Heart left ventricle (tissue), 16 donors: ENCODE results near the gene SPATA21. TPM values are rescaled to one million over a fixed set of nuclear protein-coding genes. Genes with fewer than 3 reads are reported as not detected.

ENCODE experiments used
- ATAC-seq, 4 donors: fragments of 200-7000 bp; cut with Tn5 transposase; one replicate each; pipeline ENCODE4 v1.9.1; 2020 to 2022; ENCODE audit warnings: moderate library complexity in 4 of 4, mild to moderate bottlenecking in 3 of 4, moderate number of reproducible peaks in 1 of 4
- DNase-seq, 5 donors: peaks; one replicate each; pipeline ENCODE4 v3.0.0-alpha.2; 2020
- H3K27ac ChIP-seq, 12 donors: fragments of 200-600 bp; sonication (generic) in 4 of 12; one replicate each; pipeline versions ENCODE4 v1.5.0 to v1.8.0; 2016 to 2022; ENCODE audit warnings: mild to moderate bottlenecking in 2 of 12
- H3K27me3 ChIP-seq, 9 donors: fragments of 200-600 bp; sonication (generic) in 2 of 9; one replicate each; pipeline versions ENCODE4 v1.5.1 to v1.8.0; 2016 to 2022; ENCODE audit warnings: mild to moderate bottlenecking in 3 of 9
- H3K36me3 ChIP-seq, 9 donors: fragments of 200-600 bp; sonication (generic) in 2 of 9; one replicate each; pipeline versions ENCODE4 v1.5.0 to v1.8.0; 2018 to 2022; ENCODE audit warnings: mild to moderate bottlenecking in 2 of 9
- H3K4me1 ChIP-seq, 12 donors: fragments of 200-600 bp; sonication (generic) in 4 of 12; one replicate each; pipeline versions ENCODE4 v1.5.0 to v1.8.0; 2016 to 2022; ENCODE audit warnings: mild to moderate bottlenecking in 3 of 12
- H3K4me3 ChIP-seq, 12 donors: fragments of 200-600 bp; sonication (generic) in 4 of 12; one replicate each; pipeline versions ENCODE4 v1.5.0 to v1.8.0; 2017 to 2022; ENCODE audit warnings: mild to moderate bottlenecking in 9 of 12, moderate library complexity in 4 of 12
- H3K9me3 ChIP-seq, 12 donors: fragments of 200-600 bp; sonication (generic) in 4 of 12; one replicate each; pipeline versions ENCODE4 v1.5.0 to v1.8.0; 2016 to 2022; ENCODE audit warnings: mild to moderate bottlenecking in 1 of 12
- POLR2A ChIP-seq, 2 donors: fragments of 450-650 bp; IDR thresholded peaks; one replicate each; pipeline ENCODE4 v1.6.1; 2017; ENCODE audit warnings: antibody characterized with exemption in 2 of 2, mild to moderate bottlenecking in 2 of 2, moderate library complexity in 2 of 2
- WGBS, 4 donors: extraction: QIAGEN DNeasy Blood & Tissue Kit in 2 of 4; methylation state at CpG; one replicate each; pipeline versions ENCODE4 v1.1.5 to v1.1.7; 2013 to 2018; 5-methylcytosine and 5-hydroxymethylcytosine counted together
- intact Hi-C, 10 donors: fragments of 100-400 bp; cut with DNase I; formaldehyde crosslinking; loops; one replicate each; pipeline versions ENCODE4 v1.11.1 to v1.14.2; 2022
- polyA plus RNA-seq, 2 donors: library from polyadenylated mRNA; stranded (reverse); fragments of 200-250 nt; gene quantifications; one replicate each; pipeline ENCODE4 v1.2.3, GENCODE V29; 2013
- total RNA-seq, 9 donors: library from RNA; depleted of rRNA in 2 of 9; stranded (reverse); fragments of >200 nt in 2 of 9; fragmentation: NEBNext Ultra II Directional in 3 of 9; extraction: Animal tissue kit (Norgen Biotek cat#: 25700) in 3 of 9; gene quantifications; one replicate each; pipeline versions ENCODE4 v1.1.0 to v1.2.4, GENCODE V29; 2016 to 2023
- TF ChIP-seq, protein P1 (sequence below), 12 donors: fragments of 200-600 bp; sonication (generic) in 4 of 12; IDR thresholded peaks; one replicate each; pipeline versions ENCODE4 v1.5.0 to v1.8.0; 2018 to 2022; ENCODE audit warnings: antibody characterized with exemption in 12 of 12, mild to moderate bottlenecking in 5 of 12
- donor health status: ischemic (EF 13 %, LVEDD 7.1; RV severe dilation, severe dysfunction).
- donor health status: healthy with polysubstance abuse.
- donor health status: DM: no; HTN: yes; CAD: no.
- donor health status: DM: no; HTN: no; CAD: no.
- donor health status: ischemic (EF 25% LVEDD 6.9; RV normal size, moderate dysfunction).
- donor health status: ischemic (EF 25% LVEDD 5.7; RV mildly dilated, moderate dysfunction).
- donor health status: healthy.
- donor health status: DM: yes; HTN: yes; CAD: no.
- donor health status: ischemic (EF 35%, LVEDD 5.7; RV mildly dilated, moderate dysfunction).
- donor health status: nonischemic (EF 11% LVEDD 7.7; RV severe dilation, severe dysfunction).
- donor health status: DM: yes; HTN: yes; CAD: no.
- donor health status: PGD.
- donor health status: ischemic (EF 29% LVEDD 5.4; RV normal size, mild dysfunction).
- donor health status: nonischemic (EF 23%, LVEDD 6.1; RV moderate dilation, normal function).

SPATA21 gene
- total and polyA plus RNA-seq, 11 donors: 0.06 to 0.08 TPM; not detected in 9

DNA sequence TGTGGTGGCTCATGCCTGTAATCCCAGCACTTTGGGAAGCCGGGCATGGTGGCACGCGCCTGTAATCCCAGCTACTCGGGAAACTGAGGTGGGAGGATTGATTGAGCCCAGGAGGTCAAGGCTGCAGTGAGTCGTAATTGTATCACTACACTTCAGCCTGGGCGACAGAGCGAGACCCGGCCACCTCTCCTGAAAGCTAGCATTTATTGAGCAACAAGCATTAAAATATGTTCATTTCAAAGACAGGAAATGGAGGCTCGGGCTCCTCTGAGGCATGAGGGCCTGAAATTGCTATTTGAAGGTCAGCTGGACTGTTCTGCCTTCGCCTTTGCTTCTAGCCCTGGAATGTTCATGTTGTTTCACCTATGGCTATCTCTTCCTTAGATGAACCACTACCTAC is 34.5 kb downstream of the SPATA21 start:
- WGBS, 4 donors: 85 to 90% (median 88%) methylated on average over 10 of the region's 10 CpGs
- ATAC-seq: no peak

DNA sequence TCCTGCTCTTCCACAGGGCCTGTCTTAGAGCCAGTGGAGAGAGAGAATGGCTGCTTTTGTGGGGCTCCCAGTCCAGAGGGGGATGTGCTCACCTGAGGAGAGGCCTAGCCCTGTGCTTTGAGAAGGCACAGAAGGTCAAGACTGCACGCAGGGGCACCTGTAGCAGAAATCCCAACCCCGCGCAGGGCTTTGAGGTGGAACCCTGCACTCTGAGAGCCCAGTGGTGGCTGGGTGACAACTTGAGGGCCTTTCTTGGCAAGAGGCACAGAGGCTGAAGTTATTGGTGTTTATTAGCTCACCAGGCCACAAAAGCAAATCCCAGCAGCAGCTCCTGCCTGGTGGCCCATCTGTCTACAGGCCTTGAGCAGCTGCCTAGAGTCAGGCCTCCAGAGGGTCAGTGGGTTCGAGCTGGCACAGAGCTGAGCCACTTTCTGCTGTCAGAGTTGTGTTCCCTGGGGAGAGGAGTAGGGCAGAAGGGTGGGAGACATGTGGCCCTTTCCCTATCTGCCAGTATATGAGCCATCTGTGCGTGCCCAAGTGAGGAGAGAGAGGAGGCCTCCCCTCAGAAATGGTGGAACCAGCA is 38.8 kb downstream of the SPATA21 start:
- Histone ChIP-seq H3K27ac (no peak overlapping the region), H3K4me1 (peaks cover 0 to 22% (median 12%) of the 10 kb centered on the region in 12 donors), H3K9me3 (no peaks in the 10 kb centered on the region), H3K4me3 (no peak overlapping the region), H3K27me3 (no peaks in the 10 kb centered on the region), H3K36me3 (peaks cover 0 to 68% (median 45%) of the 10 kb centered on the region in 9 donors)
- no peak for ATAC-seq
- 85 to 95% (median 90%) methylated on average over 3 to 5 of the region's 5 CpGs for WGBS, 4 donors
- no peak for TF ChIP-seq POLR2A (IDR thresholded peaks at IDR 0.05)
- TF ChIP-seq, protein P1, sequence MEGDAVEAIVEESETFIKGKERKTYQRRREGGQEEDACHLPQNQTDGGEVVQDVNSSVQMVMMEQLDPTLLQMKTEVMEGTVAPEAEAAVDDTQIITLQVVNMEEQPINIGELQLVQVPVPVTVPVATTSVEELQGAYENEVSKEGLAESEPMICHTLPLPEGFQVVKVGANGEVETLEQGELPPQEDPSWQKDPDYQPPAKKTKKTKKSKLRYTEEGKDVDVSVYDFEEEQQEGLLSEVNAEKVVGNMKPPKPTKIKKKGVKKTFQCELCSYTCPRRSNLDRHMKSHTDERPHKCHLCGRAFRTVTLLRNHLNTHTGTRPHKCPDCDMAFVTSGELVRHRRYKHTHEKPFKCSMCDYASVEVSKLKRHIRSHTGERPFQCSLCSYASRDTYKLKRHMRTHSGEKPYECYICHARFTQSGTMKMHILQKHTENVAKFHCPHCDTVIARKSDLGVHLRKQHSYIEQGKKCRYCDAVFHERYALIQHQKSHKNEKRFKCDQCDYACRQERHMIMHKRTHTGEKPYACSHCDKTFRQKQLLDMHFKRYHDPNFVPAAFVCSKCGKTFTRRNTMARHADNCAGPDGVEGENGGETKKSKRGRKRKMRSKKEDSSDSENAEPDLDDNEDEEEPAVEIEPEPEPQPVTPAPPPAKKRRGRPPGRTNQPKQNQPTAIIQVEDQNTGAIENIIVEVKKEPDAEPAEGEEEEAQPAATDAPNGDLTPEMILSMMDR (IDR thresholded peaks at IDR 0.05): no peak
- intact Hi-C loops: no loop called here
- no peak for DNase-seq

More for the DNA sequence above, 34.5 kb downstream of the SPATA21 start:
- H3K4me3 ChIP-seq: no peak overlapping the region
- H3K27me3 ChIP-seq: no peaks in the 10 kb centered on the region
- DNase-seq: no peak
- TF ChIP-seq POLR2A (IDR thresholded peaks at IDR 0.05): no peak
- TF ChIP-seq, protein P1 (IDR thresholded peaks at IDR 0.05): no peak
- no peaks in the 10 kb centered on the region for H3K4me1 ChIP-seq
- peaks cover 0 to 25% (median 6%) of the 10 kb centered on the region in 9 donors for H3K36me3 ChIP-seq
- no peak overlapping the region for H3K27ac ChIP-seq
- intact Hi-C loops: no loop called here
- H3K9me3 ChIP-seq: no peaks in the 10 kb centered on the region

DNA sequence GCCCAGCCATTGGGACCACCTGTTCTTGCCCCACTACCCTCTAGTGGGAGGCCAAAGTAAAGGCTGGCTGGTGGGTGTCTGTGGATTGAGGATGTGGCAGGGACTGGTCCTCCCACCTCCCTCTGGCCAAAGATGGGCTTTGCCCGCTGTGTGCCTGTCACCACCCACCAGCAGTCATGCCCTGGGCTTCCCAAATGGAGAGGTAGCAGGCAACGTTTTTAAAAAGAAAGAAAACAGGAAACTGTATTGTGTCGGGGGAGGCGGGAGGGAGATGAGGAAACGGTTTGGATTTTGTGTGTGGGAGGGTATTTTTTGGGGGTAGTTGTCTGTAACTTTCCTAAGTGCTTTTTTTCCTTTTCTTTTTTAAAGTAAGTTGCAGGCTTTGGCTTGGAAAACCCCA is 40.1 kb downstream of the SPATA21 start:
- Histone ChIP-seq H3K27ac (peak overlapping the region in 2 of 12 donors; percentile 18 to 40), H3K4me3 (no peak overlapping the region), H3K9me3 (no peaks in the 10 kb centered on the region), H3K4me1 (peaks cover 0 to 35% (median 25%) of the 10 kb centered on the region in 12 donors), H3K27me3 (no peaks in the 10 kb centered on the region), H3K36me3 (peaks cover 0 to 82% (median 48%) of the 10 kb centered on the region in 9 donors)
- intact Hi-C loops: no loop called here
- TF ChIP-seq, protein P1 (IDR thresholded peaks at IDR 0.05): no peak
- TF ChIP-seq POLR2A (IDR thresholded peaks at IDR 0.05): no peak
- DNase-seq (no peak), ATAC-seq (no peak)
- 48 to 55% (median 52%) methylated on average over 5 of the region's 5 CpGs for WGBS, 4 donors

DNA sequence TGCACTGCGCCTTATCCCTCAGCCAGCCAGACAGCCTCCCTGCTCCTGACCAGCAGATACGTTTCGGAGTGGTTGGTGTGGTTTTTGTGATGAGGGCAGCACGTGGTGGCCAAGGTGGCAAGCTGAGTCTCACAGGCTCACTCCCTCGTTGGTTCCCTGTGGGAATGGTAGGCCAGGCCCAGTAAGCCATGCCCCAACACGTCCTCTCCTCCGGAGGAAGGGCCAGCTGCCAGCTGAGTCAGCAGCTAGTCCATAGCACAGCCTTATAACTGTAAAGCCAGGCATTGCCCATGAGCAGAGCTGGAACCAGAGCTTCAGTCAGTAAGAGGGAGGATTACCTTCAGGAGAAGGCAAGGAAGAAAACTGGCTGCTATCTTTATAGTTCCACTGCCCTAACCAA is 40.6 kb downstream of the SPATA21 start:
- no peaks in the 10 kb centered on the region for H3K9me3 ChIP-seq
- peak in 1 of 5 donors; percentile 49 for DNase-seq
- ATAC-seq: peak in 1 of 4 donors; percentile 14
- H3K36me3 ChIP-seq: peaks cover 0 to 82% (median 48%) of the 10 kb centered on the region in 9 donors
- no peak for TF ChIP-seq POLR2A (IDR thresholded peaks at IDR 0.05)
- TF ChIP-seq, protein P1 (IDR thresholded peaks at IDR 0.05): no peak
- peak overlapping the region in 1 of 12 donors; percentile 18 for H3K27ac ChIP-seq
- WGBS, 4 donors: 57 to 70% (median 63%) methylated on average over 7 of the region's 7 CpGs
- peaks cover 0 to 41% (median 30%) of the 10 kb centered on the region in 12 donors for H3K4me1 ChIP-seq
- intact Hi-C loops: no loop called here
- no peak overlapping the region for H3K4me3 ChIP-seq
- H3K27me3 ChIP-seq: no peaks in the 10 kb centered on the region
